Midbrain (tissue), 1 donor: ENCODE data around the gene MESP2.

Source experiments
- DNase-seq: peaks from one replicate; lab custom pipeline; 2025; lab: John Stamatoyannopoulos, UW

Gene MESP2

GRCh38 chr15:89776274-89777072 is at the start of gene MESP2:
MESP2 (plus strand) TSS chr15:89776332; CDS start chr15:89776358, 26 bp downstream.
- peak; percentile 78 for DNase-seq

- DNase-seq = no peak
Measured at GRCh38 chr15:89728254-89728653, 47.9 kb upstream of the MESP2 start.

GRCh38 chr15:89731275-89731674 is 44.9 kb upstream of the MESP2 start:
- DNase-seq = no peak

- DNase-seq = no peak
Measured at GRCh38 chr15:89732451-89733172, 43.5 kb upstream of the MESP2 start.

- DNase-seq = no peak
Measured at GRCh38 chr15:89735773-89736172, 40.4 kb upstream of the MESP2 start.

GRCh38 chr15:89740137-89740536 is 36.0 kb upstream of the MESP2 start:
- peak; percentile 68 for DNase-seq

GRCh38 chr15:89743011-89743410 is 33.1 kb upstream of the MESP2 start:
- no peak for DNase-seq

- DNase-seq = no peak
Measured at GRCh38 chr15:89743594-89743993, 32.5 kb upstream of the MESP2 start.

GRCh38 chr15:89745131-89745530 is 31.0 kb upstream of the MESP2 start:
- DNase-seq = no peak

GRCh38 chr15:89745768-89746167 is 30.4 kb upstream of the MESP2 start:
- DNase-seq = no peak

GRCh38 chr15:89746386-89746780 is 29.7 kb upstream of the MESP2 start:
- no peak for DNase-seq

- DNase-seq = no peak
Measured at GRCh38 chr15:89747708-89748682, 28.1 kb upstream of the MESP2 start.

- DNase-seq = no peak
Measured at GRCh38 chr15:89749054-89749453, 27.1 kb upstream of the MESP2 start.

GRCh38 chr15:89749526-89749925 is 26.6 kb upstream of the MESP2 start:
- DNase-seq = no peak

- DNase-seq = no peak
Measured at GRCh38 chr15:89749951-89750559, 26.1 kb upstream of the MESP2 start.

- DNase-seq = peak; percentile 91
Measured at GRCh38 chr15:89750560-89751542, 25.3 kb upstream of the MESP2 start, which contains the start of gene MESP1. MESP1 (minus strand) TSS chr15:89751249; CDS start chr15:89751231, 18 bp downstream.

- DNase-seq = no peak
Measured at GRCh38 chr15:89751748-89752147, 24.4 kb upstream of the MESP2 start.

GRCh38 chr15:89753855-89754254 is 22.3 kb upstream of the MESP2 start:
- DNase-seq = no peak

- no peak for DNase-seq
Measured at GRCh38 chr15:89754361-89755154, 21.6 kb upstream of the MESP2 start.
